Colon (tissue), 2 donors: ENCODE measurements around the gene ROR1.
A peak's percentile ranks its signal among the peaks of the same experiment; 100 is the strongest.
"Not testable (repeated sequence)": the region's sequence is repeated elsewhere in the genome, so short reads cannot be mapped to it uniquely, and the experiment has no call there.

Experiments used
- FAIRE-seq: peaks from 2 replicates; lab custom pipeline; 2012; peaks lifted over from hg19 to GRCh38; lab: Jason Lieb, UNC
- donor health status: control.
- donor health status: control.

The ROR1 gene

GRCh38 chr1:63825111-63825510 lies 51.3 kb downstream of the ROR1 start:
- FAIRE-seq: no peak

- not testable (repeated sequence) for FAIRE-seq
These were observed 52.5 kb downstream of the ROR1 start for GRCh38 chr1:63826246-63826861.

GRCh38 chr1:63827411-63828321 lies 53.8 kb downstream of the ROR1 start:
- no peak for FAIRE-seq

- FAIRE-seq: no peak
These were observed 54.7 kb downstream of the ROR1 start for GRCh38 chr1:63828322-63829044.

GRCh38 chr1:63829349-63830327 lies 55.8 kb downstream of the ROR1 start:
- no peak for FAIRE-seq

GRCh38 chr1:63831409-63831808 lies 57.6 kb downstream of the ROR1 start:
- FAIRE-seq: no peak

- no peak for FAIRE-seq
These were observed 59.7 kb downstream of the ROR1 start for GRCh38 chr1:63833363-63834119.

- FAIRE-seq: no peak
These were observed 61.3 kb downstream of the ROR1 start for GRCh38 chr1:63835128-63835527.

- no peak for FAIRE-seq
These were observed 62.6 kb downstream of the ROR1 start for GRCh38 chr1:63836374-63836773.

GRCh38 chr1:63836830-63837229 lies 63.0 kb downstream of the ROR1 start:
- FAIRE-seq: no peak

- no peak for FAIRE-seq
These were observed 69.2 kb downstream of the ROR1 start for GRCh38 chr1:63843010-63843409.

- no peak for FAIRE-seq
These were observed 70.1 kb downstream of the ROR1 start for GRCh38 chr1:63843884-63844283.

GRCh38 chr1:63845346-63845745 lies 71.5 kb downstream of the ROR1 start:
- FAIRE-seq: no peak

- no peak for FAIRE-seq
These were observed 73.6 kb downstream of the ROR1 start for GRCh38 chr1:63847308-63847910.

GRCh38 chr1:63848733-63849132 lies 74.9 kb downstream of the ROR1 start:
- FAIRE-seq: no peak

- no peak for FAIRE-seq
These were observed 75.3 kb downstream of the ROR1 start for GRCh38 chr1:63849149-63849548.

- no peak for FAIRE-seq
These were observed 80.3 kb downstream of the ROR1 start for GRCh38 chr1:63854091-63854490.

GRCh38 chr1:63855942-63856341 lies 82.1 kb downstream of the ROR1 start:
- no peak for FAIRE-seq

- peak; percentile 5 for FAIRE-seq
These were observed 83.1 kb downstream of the ROR1 start for GRCh38 chr1:63856924-63857323.

- no peak for FAIRE-seq
These were observed 83.7 kb downstream of the ROR1 start for GRCh38 chr1:63857478-63857877.

GRCh38 chr1:63858153-63858552 lies 84.3 kb downstream of the ROR1 start:
- FAIRE-seq: no peak
